Measurements from ENCODE around the gene JAK2.

Gene JAK2

DNA sequence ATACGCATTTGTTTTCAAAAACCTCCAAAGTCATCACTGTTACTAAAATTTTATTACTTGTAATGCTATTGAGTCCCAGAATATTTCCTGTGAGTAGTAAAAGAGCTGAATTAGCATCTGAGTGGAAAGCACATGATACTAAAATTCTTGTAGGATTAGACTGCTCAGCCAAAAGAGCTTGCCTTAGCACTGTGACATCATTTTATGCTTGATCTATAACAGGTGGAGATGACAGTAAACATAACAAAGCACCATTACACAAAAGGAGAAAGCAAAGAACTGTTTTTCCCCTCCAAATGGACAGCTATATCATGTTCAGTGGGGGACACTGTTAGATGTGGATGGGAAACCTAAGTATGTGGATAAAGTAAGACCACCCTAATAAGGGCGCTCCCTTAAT lies 5.8 kb upstream of the JAK2 start:
- Histone ChIP-seq H3K27ac (ENCODE audit: insufficient read depth in 1 of 2, low read depth in 1 of 2, low read length in 2 of 2, poor library complexity in 1 of 2, severe bottlenecking in 2 of 2) (no peak overlapping the region), H3K4me3 (ENCODE audit: control insufficient read depth in 1 of 7, extremely low read depth in 1 of 7, insufficient read depth in 4 of 7, low read depth in 2 of 7, low read length in 6 of 7) (no peak overlapping the region), H3K36me3 (ENCODE audit: control insufficient read depth in 4 of 4, insufficient read depth in 4 of 4, low read length in 3 of 4) (no peaks in the 10 kb centered on the region), H3K4me1 (ENCODE audit: control extremely low read depth in 1 of 4, control insufficient read depth in 4 of 4, insufficient read depth in 4 of 4, low read length in 3 of 4) (peaks cover 7 to 17% (median 12%) of the 10 kb centered on the region in 4 experiments), H3K9me3 (ENCODE audit: control extremely low read depth in 1 of 5, control insufficient read depth in 4 of 5, insufficient read depth in 2 of 5, low read depth in 1 of 5, low read length in 4 of 5) (no peaks in the 10 kb centered on the region), H3K27me3 (replicated peaks in 2 of 5; ENCODE audit: control insufficient read depth in 4 of 5, insufficient read depth in 5 of 5, low read length in 4 of 5) (no peaks in the 10 kb centered on the region)
- no CpG with 5 or more reads among the region's 2 CpGs for WGBS (ENCODE audit: insufficient coverage)
- POLR2A ChIA-PET: interaction anchor here (0.6 kb wide), 1 partner anchor 1453 kb away, joined by 3 read pairs; no protein-coding TSS in a partner anchor
- CTCF ChIA-PET: no interaction called here
- no peak for DNase-seq

DNA sequence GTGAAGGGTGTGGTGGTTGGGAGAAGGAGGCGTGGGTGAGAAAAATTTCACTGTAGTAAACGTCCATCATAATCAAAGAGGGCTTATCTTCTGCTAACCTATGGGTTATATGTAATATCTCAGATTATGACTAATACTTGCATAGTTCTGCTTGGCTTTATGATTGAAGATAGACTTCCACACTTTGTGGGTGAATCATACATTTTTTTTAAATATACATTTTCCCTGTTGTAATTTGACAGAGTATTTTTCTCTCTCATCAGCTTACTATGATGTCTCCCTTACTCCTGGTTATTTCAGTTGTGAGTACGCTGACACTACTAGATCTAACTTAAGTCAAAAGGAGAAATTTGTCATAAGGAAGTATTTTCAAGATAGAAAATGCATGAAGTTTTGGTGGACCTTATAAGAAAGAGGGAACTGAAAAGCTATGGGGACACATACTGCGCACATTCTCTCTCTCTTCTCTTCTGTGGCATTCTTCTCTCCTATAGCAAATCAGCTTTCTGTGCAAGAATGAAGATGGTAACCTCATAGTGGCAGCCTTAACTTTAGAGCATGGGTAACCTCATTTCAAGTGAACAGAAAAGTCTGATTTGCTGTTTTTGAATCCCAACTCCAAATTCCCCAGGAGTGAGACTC lies 4.9 kb upstream of the JAK2 start:
- no peak for DNase-seq
- CTCF ChIA-PET: interaction anchor here (1.3 kb wide), 1 partner anchor 9 kb away, joined by 4 read pairs; no protein-coding TSS in a partner anchor
- POLR2A ChIA-PET: interaction anchor here (0.6 kb wide), 1 partner anchor 15 kb away, joined by 3 read pairs; no protein-coding TSS in a partner anchor
- Histone ChIP-seq H3K27ac (ENCODE audit: insufficient read depth in 1 of 2, low read depth in 1 of 2, low read length in 2 of 2, poor library complexity in 1 of 2, severe bottlenecking in 2 of 2) (no peak overlapping the region), H3K4me3 (ENCODE audit: control insufficient read depth in 1 of 7, extremely low read depth in 1 of 7, insufficient read depth in 4 of 7, low read depth in 2 of 7, low read length in 6 of 7) (no peak overlapping the region), H3K36me3 (ENCODE audit: control insufficient read depth in 4 of 4, insufficient read depth in 4 of 4, low read length in 3 of 4) (no peaks in the 10 kb centered on the region), H3K9me3 (ENCODE audit: control extremely low read depth in 1 of 5, control insufficient read depth in 4 of 5, insufficient read depth in 2 of 5, low read depth in 1 of 5, low read length in 4 of 5) (no peaks in the 10 kb centered on the region), H3K27me3 (replicated peaks in 2 of 5; ENCODE audit: control insufficient read depth in 4 of 5, insufficient read depth in 5 of 5, low read length in 4 of 5) (no peaks in the 10 kb centered on the region), H3K4me1 (ENCODE audit: control extremely low read depth in 1 of 4, control insufficient read depth in 4 of 4, insufficient read depth in 4 of 4, low read length in 3 of 4) (peaks cover 7 to 19% (median 13%) of the 10 kb centered on the region in 4 experiments)
- 93% methylated on average over 2 of the region's 4 CpGs for WGBS (ENCODE audit: insufficient coverage)

DNA sequence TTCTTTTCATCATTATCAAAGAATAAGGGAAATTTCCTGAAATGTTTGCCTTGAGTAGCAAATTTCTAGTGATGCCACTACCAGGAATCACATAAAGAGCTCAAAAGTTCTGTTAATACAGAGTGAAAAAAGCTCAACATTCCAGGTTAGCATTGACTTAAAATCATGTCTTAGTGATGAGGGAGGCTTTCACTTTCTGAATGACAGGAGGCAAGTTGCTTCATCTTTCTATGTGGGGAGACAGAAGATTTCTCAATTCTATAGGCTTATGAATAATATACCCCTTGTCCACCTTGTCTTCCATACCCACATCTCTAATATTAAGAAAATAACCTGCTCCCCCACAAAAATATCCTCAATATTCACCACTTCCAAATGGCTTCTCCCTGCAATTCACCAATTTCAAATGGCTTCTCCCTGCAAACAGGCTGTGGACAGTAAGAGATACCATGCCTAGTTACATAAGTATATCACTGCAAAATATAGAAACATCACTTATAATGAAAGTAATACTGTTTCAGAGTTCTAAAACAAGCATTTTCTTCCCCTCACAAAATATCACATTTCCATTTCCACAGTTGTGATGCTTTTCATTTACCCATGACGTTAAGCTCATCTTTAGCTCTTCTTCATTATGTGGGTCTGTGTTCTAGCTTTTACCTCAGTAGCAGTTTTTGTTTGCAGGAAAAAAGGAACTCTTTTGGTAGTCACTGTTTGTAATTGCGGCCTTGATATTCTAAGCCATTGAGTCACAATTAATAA lies 2.2 kb upstream of the JAK2 start:
- Histone ChIP-seq H3K4me1 (ENCODE audit: control extremely low read depth in 1 of 4, control insufficient read depth in 4 of 4, insufficient read depth in 4 of 4, low read length in 3 of 4) (peaks cover 20 to 40% (median 31%) of the 10 kb centered on the region in 4 experiments), H3K27ac (ENCODE audit: insufficient read depth in 1 of 2, low read depth in 1 of 2, low read length in 2 of 2, poor library complexity in 1 of 2, severe bottlenecking in 2 of 2) (no peak overlapping the region)
- CTCF ChIA-PET: interaction anchor here (1.9 kb wide), 1 partner anchor 12 kb away, joined by 6 read pairs; no protein-coding TSS in a partner anchor

DNA sequence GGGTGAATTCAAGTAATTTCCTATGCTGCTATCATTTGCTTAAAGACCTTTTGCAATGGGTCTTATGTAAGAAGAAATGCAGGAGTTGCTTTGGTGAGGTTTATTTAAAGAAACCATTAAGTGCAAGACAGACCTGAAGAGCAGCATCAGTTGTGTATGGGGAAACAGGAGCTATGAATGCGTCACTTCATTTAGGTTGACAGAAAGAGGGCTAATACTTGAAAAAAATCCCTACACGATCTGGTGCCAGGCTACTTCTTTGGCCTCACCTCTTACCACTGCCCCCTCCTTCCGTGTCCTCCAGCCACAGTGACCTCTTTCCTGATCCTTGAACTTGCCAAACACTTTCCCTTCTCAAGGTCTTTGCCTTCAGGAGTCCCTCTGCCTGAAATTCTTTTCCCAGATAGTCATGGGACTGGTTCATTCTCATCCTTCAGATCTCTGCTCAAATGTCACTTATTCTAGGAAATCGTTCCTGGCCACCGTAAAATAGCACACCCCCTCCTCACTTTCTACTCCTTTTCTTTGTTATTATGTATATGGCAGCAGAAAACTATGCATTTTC lies 1.4 kb upstream of the JAK2 start:
- DNase-seq: peak in 1 of 3 donors; percentile 16
- Histone ChIP-seq H3K27ac (ENCODE audit: insufficient read depth in 1 of 2, low read depth in 1 of 2, low read length in 2 of 2, poor library complexity in 1 of 2, severe bottlenecking in 2 of 2) (peak overlapping the region; percentile 82 to 93), H3K27me3 (replicated peaks in 2 of 5; ENCODE audit: control insufficient read depth in 4 of 5, insufficient read depth in 5 of 5, low read length in 4 of 5) (no peaks in the 10 kb centered on the region), H3K36me3 (ENCODE audit: control insufficient read depth in 4 of 4, insufficient read depth in 4 of 4, low read length in 3 of 4) (no peaks in the 10 kb centered on the region), H3K4me3 (ENCODE audit: control insufficient read depth in 1 of 7, extremely low read depth in 1 of 7, insufficient read depth in 4 of 7, low read depth in 2 of 7, low read length in 6 of 7) (peak overlapping the region in 6 of 7 experiments; percentile 80 to 92 (median 88)), H3K9me3 (ENCODE audit: control extremely low read depth in 1 of 5, control insufficient read depth in 4 of 5, insufficient read depth in 2 of 5, low read depth in 1 of 5, low read length in 4 of 5) (no peaks in the 10 kb centered on the region), H3K4me1 (ENCODE audit: control extremely low read depth in 1 of 4, control insufficient read depth in 4 of 4, insufficient read depth in 4 of 4, low read length in 3 of 4) (peaks cover 26 to 47% (median 38%) of the 10 kb centered on the region in 4 experiments)
- CTCF ChIA-PET: interaction anchor here (1.9 kb wide), 1 partner anchor 13 kb away, joined by 6 read pairs; no protein-coding TSS in a partner anchor
- WGBS (ENCODE audit: insufficient coverage): 67% methylated on average over 3 of the region's 5 CpGs
- POLR2A ChIA-PET: no interaction called here

More for the DNA sequence above, 2.2 kb upstream of the JAK2 start:
- no peaks in the 10 kb centered on the region for H3K9me3 ChIP-seq (ENCODE audit: control extremely low read depth in 1 of 5, control insufficient read depth in 4 of 5, insufficient read depth in 2 of 5, low read depth in 1 of 5, low read length in 4 of 5)
- DNase-seq: no peak
- whole genome bisulfite sequencing (ENCODE audit: insufficient coverage): no CpG with 5 or more reads among the region's 2 CpGs
- H3K27me3 ChIP-seq (replicated peaks in 2 of 5; ENCODE audit: control insufficient read depth in 4 of 5, insufficient read depth in 5 of 5, low read length in 4 of 5): no peaks in the 10 kb centered on the region
- POLR2A ChIA-PET: no interaction called here
- no peaks in the 10 kb centered on the region for H3K36me3 ChIP-seq (ENCODE audit: control insufficient read depth in 4 of 4, insufficient read depth in 4 of 4, low read length in 3 of 4)
- H3K4me3 ChIP-seq (ENCODE audit: control insufficient read depth in 1 of 7, extremely low read depth in 1 of 7, insufficient read depth in 4 of 7, low read depth in 2 of 7, low read length in 6 of 7): peak overlapping the region in 1 of 7 experiments; percentile 86

DNA sequence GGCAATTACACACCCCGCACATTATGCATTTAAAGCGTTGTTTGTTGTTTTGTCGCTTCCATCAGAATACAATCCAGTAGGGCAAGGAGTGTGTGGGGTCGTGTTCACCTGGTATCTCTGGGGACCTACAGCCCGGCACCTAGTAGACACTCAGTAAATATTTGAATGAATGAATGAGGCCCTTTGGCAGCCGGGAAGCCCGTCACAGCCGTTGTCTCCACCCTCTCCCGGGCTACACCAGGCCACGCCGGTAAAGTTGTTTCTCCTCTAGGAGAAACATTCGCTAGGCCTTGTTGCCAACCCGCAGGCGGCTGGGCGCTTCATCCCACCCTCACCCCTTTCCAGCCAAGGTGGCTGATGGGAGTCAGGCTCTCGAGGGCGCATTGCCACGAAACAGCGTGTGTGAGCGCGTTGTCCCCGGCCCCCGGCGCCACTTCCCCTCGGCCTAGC lies 876 bp upstream of the JAK2 start:
- POLR2A ChIA-PET: interaction anchor here (0.6 kb wide), 1 partner anchor 1678 kb away, joined by 3 read pairs; no protein-coding TSS in a partner anchor
- Histone ChIP-seq H3K4me1 (ENCODE audit: control extremely low read depth in 1 of 4, control insufficient read depth in 4 of 4, insufficient read depth in 4 of 4, low read length in 3 of 4) (peaks cover 31 to 47% (median 40%) of the 10 kb centered on the region in 4 experiments), H3K9me3 (ENCODE audit: control extremely low read depth in 1 of 5, control insufficient read depth in 4 of 5, insufficient read depth in 2 of 5, low read depth in 1 of 5, low read length in 4 of 5) (no peaks in the 10 kb centered on the region), H3K27me3 (replicated peaks in 2 of 5; ENCODE audit: control insufficient read depth in 4 of 5, insufficient read depth in 5 of 5, low read length in 4 of 5) (no peaks in the 10 kb centered on the region), H3K4me3 (ENCODE audit: control insufficient read depth in 1 of 7, extremely low read depth in 1 of 7, insufficient read depth in 4 of 7, low read depth in 2 of 7, low read length in 6 of 7) (peak overlapping the region; percentile 80 to 92 (median 86)), H3K36me3 (ENCODE audit: control insufficient read depth in 4 of 4, insufficient read depth in 4 of 4, low read length in 3 of 4) (no peaks in the 10 kb centered on the region), H3K27ac (ENCODE audit: insufficient read depth in 1 of 2, low read depth in 1 of 2, low read length in 2 of 2, poor library complexity in 1 of 2, severe bottlenecking in 2 of 2) (peak overlapping the region; percentile 82 to 93)
- CTCF ChIA-PET: interaction anchor here (1.9 to 4.4 kb wide), 2 partner anchors 13 to 225 kb away, joined by 6 to 29 read pairs; no protein-coding TSS in a partner anchor
- 2% methylated on average over 24 of the region's 25 CpGs for WGBS (ENCODE audit: insufficient coverage)
- DNase-seq: no peak

DNA sequence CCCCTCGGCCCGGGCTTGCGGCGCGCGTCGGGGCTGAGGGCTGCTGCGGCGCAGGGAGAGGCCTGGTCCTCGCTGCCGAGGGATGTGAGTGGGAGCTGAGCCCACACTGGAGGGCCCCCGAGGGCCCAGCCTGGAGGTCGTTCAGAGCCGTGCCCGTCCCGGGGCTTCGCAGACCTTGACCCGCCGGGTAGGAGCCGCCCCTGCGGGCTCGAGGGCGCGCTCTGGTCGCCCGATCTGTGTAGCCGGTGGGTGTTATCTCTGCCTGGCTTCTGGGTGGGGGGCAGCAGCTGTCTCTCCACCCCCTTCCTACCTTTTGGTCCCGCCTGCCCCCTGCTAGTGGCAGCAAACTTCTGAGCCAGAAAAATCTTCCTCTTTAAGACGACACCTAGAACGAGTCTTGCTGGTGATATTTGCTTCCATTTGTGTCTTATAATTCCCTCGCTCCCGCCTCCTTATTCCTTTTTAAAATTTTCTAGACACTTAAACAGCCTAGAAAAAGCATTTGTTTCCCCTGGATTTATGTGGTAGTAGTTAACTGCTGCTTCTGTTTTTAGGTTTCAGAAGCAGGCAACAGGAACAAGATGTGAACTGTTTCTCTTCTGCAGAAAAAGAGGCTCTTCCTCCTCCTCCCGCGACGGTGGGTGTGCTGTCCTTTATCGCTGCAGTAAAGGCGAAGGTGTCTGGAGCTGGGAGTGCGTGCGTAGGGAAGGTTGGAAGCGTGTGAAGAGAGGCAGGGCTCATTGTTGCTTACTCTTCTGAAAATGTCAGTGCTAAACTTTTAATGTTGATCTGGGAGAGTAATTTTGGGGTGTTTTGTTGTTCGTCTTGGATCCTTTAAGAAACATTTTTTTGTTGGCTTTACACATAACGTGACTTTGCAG lies 554 bp downstream of the JAK2 start:
- Histone ChIP-seq H3K27ac (ENCODE audit: insufficient read depth in 1 of 2, low read depth in 1 of 2, low read length in 2 of 2, poor library complexity in 1 of 2, severe bottlenecking in 2 of 2) (peak overlapping the region; percentile 82 to 93), H3K4me3 (ENCODE audit: control insufficient read depth in 1 of 7, extremely low read depth in 1 of 7, insufficient read depth in 4 of 7, low read depth in 2 of 7, low read length in 6 of 7) (peak overlapping the region; percentile 80 to 92 (median 86)), H3K36me3 (ENCODE audit: control insufficient read depth in 4 of 4, insufficient read depth in 4 of 4, low read length in 3 of 4) (peaks cover 0 to 4% (median 0%) of the 10 kb centered on the region in 4 experiments), H3K4me1 (ENCODE audit: control extremely low read depth in 1 of 4, control insufficient read depth in 4 of 4, insufficient read depth in 4 of 4, low read length in 3 of 4) (peaks cover 31 to 47% (median 40%) of the 10 kb centered on the region in 4 experiments), H3K9me3 (ENCODE audit: control extremely low read depth in 1 of 5, control insufficient read depth in 4 of 5, insufficient read depth in 2 of 5, low read depth in 1 of 5, low read length in 4 of 5) (no peaks in the 10 kb centered on the region), H3K27me3 (replicated peaks in 2 of 5; ENCODE audit: control insufficient read depth in 4 of 5, insufficient read depth in 5 of 5, low read length in 4 of 5) (no peaks in the 10 kb centered on the region)
- CTCF ChIA-PET: interaction anchor here (1.0 to 4.4 kb wide), 5 partner anchors 8 to 229 kb away, joined by 3 to 29 read pairs (median 5); no protein-coding TSS in a partner anchor
- POLR2A ChIA-PET: interaction anchor here (0.6 to 1.2 kb wide), 2 partner anchors 24 to 245 kb away, joined by 3 read pairs; partner anchors contain the start of gene AK3
- WGBS (ENCODE audit: insufficient coverage): 0% methylated on average over 24 of the region's 42 CpGs
- peak; percentile 29 to 69 (median 58) for DNase-seq
